ENCODE results near the gene PCED1B. TPM values are rescaled to one million over a fixed set of nuclear protein-coding genes. Genes with fewer than 3 reads are reported as not detected.

PCED1B gene
- total RNA-seq, 1 experiment from 2014 or later, result 0.86 TPM

DNA sequence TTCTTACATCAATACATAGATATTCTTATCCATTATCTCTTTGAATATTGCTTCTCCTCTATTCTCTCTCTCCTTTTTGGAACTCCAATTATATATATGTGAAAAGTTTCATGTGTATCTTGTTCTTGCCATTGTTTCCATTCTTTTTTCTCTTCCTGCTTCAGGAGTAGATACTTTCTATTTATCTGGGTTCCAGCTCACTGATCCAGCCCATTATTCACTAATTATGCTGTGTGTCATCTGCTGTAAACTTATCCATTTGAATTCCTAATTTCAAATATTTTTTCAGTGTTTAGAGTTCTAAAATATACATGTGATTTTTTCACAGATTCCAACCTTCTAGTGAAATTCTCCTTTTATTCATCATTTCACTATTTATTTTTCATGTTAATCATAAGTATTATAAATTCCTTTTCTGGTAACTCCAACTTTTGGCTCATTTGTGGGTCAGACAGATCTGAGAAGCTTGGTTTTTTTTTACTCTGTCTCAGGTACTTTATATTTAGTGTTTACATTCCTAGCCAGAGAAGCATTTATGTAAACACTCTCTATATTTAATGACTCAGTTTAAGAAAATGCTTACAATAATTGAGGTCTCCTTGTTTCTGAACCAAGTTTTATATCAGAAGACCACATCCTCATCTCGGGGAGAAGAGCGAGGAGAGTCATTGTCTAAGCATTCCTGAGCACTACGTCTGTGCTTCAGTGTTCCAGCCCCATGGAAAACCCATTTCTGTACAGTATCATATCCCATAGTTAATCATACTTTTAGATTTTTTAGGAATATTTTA, 16.2 kb downstream of the PCED1B start:
- H4K20me1 ChIP-seq (ENCODE audit: insufficient read depth), result no peaks in the 10 kb centered on the region
- H3K4me3 ChIP-seq (replicated peaks in 1 of 2; ENCODE audit: low read depth in 1 of 2, low read length in 2 of 2), result no peak overlapping the region
- H3K27ac ChIP-seq (ENCODE audit: low read depth, low read length), result no peak overlapping the region
- TF ChIP-seq, protein P1, sequence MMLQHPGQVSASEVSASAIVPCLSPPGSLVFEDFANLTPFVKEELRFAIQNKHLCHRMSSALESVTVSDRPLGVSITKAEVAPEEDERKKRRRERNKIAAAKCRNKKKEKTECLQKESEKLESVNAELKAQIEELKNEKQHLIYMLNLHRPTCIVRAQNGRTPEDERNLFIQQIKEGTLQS (IDR thresholded peaks at IDR 0.05), result no peak
- TF ChIP-seq, protein P2, sequence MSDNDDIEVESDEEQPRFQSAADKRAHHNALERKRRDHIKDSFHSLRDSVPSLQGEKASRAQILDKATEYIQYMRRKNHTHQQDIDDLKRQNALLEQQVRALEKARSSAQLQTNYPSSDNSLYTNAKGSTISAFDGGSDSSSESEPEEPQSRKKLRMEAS (IDR thresholded peaks at IDR 0.05), result no peak
- TF ChIP-seq, protein P3, sequence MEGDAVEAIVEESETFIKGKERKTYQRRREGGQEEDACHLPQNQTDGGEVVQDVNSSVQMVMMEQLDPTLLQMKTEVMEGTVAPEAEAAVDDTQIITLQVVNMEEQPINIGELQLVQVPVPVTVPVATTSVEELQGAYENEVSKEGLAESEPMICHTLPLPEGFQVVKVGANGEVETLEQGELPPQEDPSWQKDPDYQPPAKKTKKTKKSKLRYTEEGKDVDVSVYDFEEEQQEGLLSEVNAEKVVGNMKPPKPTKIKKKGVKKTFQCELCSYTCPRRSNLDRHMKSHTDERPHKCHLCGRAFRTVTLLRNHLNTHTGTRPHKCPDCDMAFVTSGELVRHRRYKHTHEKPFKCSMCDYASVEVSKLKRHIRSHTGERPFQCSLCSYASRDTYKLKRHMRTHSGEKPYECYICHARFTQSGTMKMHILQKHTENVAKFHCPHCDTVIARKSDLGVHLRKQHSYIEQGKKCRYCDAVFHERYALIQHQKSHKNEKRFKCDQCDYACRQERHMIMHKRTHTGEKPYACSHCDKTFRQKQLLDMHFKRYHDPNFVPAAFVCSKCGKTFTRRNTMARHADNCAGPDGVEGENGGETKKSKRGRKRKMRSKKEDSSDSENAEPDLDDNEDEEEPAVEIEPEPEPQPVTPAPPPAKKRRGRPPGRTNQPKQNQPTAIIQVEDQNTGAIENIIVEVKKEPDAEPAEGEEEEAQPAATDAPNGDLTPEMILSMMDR (IDR thresholded peaks at IDR 0.05 in 2 of 3, conservative IDR thresholded peaks at IDR 0.05 in 1 of 3; ENCODE audit: borderline replicate concordance in 1 of 3, insufficient read depth in 1 of 3, low read depth in 2 of 3, low read length in 2 of 3), result no peak
- no peak for TF ChIP-seq EZH2phosphoT487 (IDR thresholded peaks at IDR 0.05; ENCODE audit: borderline replicate concordance)
- intact Hi-C loops (cut with micrococcal nuclease), result no loop called here
- H3K4me1 ChIP-seq (ENCODE audit: control insufficient read depth in 1 of 2, insufficient read depth in 2 of 2, low read length in 2 of 2), result no peaks in the 10 kb centered on the region
- H3K9ac ChIP-seq (ENCODE audit: low read length), result no peak overlapping the region
- no peak overlapping the region for H2AFZ ChIP-seq (ENCODE audit: low read depth, low read length, poor library complexity, severe bottlenecking)
- ATAC-seq, result no peak
- H3K9me3 ChIP-seq (ENCODE audit: control insufficient read depth in 1 of 2, insufficient read depth in 1 of 2, low read depth in 1 of 2, low read length in 2 of 2), result no peaks in the 10 kb centered on the region
- DNase-seq (ENCODE audit: low read depth, low spot score), result no peak
- no peaks in the 10 kb centered on the region for H3K27me3 ChIP-seq (ENCODE audit: insufficient read depth, low read length)
- CTCF ChIA-PET, result interaction anchor here (1.5 to 2.0 kb wide), 2 partner anchors 25 to 212 kb away, joined by 3 to 5 read pairs; no protein-coding TSS in a partner anchor
- no TSS peak for BruUV-seq (replicated peaks)
- H3K4me2 ChIP-seq (ENCODE audit: low read length), result no peak overlapping the region
- no peaks in the 10 kb centered on the region for H3K36me3 ChIP-seq (ENCODE audit: control insufficient read depth in 1 of 2, insufficient read depth in 2 of 2, low read length in 2 of 2)
- POLR2A ChIA-PET, result no interaction called here
- RAD21 ChIA-PET (ENCODE audit: low non-redundant PET in 1 of 2, low total read pairs in 2 of 2, uncharacterized antibody in 2 of 2, unreplicated experiment in 2 of 2), result interaction anchor here in 1 of 2 experiments (0.7 kb wide), 1 partner anchor 9 kb away, joined by 3 read pairs; no protein-coding TSS in a partner anchor
- H3K79me2 ChIP-seq (ENCODE audit: insufficient read depth, low read length), result no peaks in the 10 kb centered on the region
- H3K9me2 ChIP-seq (ENCODE audit: insufficient read depth), result no peaks in the 10 kb centered on the region

Measured in HCT116 (cell line).